Right atrium auricular region (tissue), 2 donors: Measurements from ENCODE around the gene NLK. TPM values are rescaled to one million over a fixed set of nuclear protein-coding genes. Genes with fewer than 3 reads are reported as not detected.

Source experiments
- DNase-seq: peaks from one replicate; pipeline ENCODE4 v3.0.0-alpha.2; 2019; ENCODE audit warnings: low spot score
- H3K27ac ChIP-seq, 2 donors: fragments of 200-600 bp; sonication (generic); 1 replicate in 1 of 2; 2 replicates in 1 of 2; pipeline ENCODE4 v1.5.1; 2016 to 2019
- H3K27me3 ChIP-seq, 2 donors: fragments of 200-600 bp; sonication (generic); one replicate each; pipeline versions ENCODE4 v1.5.1 to v1.6.0; 2017 to 2019
- H3K36me3 ChIP-seq: fragments of 200-600 bp; sonication (generic); one replicate; pipeline ENCODE4 v1.5.1; 2016
- H3K4me1 ChIP-seq, 2 donors: fragments of 200-600 bp; sonication (generic); one replicate each; pipeline versions ENCODE4 v1.5.1 to v1.6.0; 2017 to 2019
- H3K4me3 ChIP-seq, 2 donors: fragments of 200-600 bp; sonication (generic); 1 replicate in 1 of 2; 2 replicates in 1 of 2; pipeline ENCODE4 v1.5.1; 2017 to 2019; ENCODE audit warnings: mild to moderate bottlenecking in 1 of 2, moderate library complexity in 1 of 2
- H3K9me3 ChIP-seq, 2 donors: fragments of 200-600 bp; sonication (generic); one replicate each; pipeline ENCODE4 v1.5.1; 2019
- total RNA-seq, 2 donors: library from RNA; depleted of rRNA; stranded (reverse); fragments of >200 nt; gene quantifications; one replicate each; pipeline ENCODE4 v1.1.0, GENCODE V29; 2016
- TF ChIP-seq, protein P1 (sequence below), 2 donors: fragments of 200-600 bp; sonication (generic); IDR thresholded peaks; one replicate each; pipeline ENCODE4 v1.5.1; 2019; ENCODE audit warnings: antibody characterized with exemption in 2 of 2

Gene NLK
- total RNA-seq, 2 donors from 2014 or later = 17.9 to 19.4 TPM

DNA sequence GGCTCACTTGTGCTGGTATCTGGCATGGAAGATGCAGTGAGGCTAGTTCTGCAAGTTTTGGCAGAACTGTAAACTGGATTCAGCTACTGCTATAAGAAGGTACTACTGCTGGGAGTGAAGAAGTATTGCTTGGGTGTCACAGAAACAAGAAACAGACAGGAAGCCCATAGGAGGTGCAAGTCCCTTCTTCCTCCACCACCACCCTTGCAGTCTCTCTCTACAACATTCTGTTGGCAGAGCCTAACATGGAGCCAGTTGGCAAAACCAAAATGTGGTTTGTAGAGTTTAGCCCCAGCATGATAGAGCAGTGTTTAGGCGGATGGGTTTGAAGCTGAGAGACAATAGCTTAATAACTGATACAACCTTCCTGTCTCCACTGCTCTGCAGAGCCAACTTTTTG lies 72.6 kb downstream of the NLK start:
- H3K27me3 ChIP-seq = no peaks in the 10 kb centered on the region
- no peak overlapping the region for H3K27ac ChIP-seq
- DNase-seq = no peak
- peaks cover 0 to 35% of the 10 kb centered on the region in 2 donors for H3K4me1 ChIP-seq
- H3K36me3 ChIP-seq = no peaks in the 10 kb centered on the region
- H3K4me3 ChIP-seq = no peak overlapping the region
- TF ChIP-seq, protein P1, sequence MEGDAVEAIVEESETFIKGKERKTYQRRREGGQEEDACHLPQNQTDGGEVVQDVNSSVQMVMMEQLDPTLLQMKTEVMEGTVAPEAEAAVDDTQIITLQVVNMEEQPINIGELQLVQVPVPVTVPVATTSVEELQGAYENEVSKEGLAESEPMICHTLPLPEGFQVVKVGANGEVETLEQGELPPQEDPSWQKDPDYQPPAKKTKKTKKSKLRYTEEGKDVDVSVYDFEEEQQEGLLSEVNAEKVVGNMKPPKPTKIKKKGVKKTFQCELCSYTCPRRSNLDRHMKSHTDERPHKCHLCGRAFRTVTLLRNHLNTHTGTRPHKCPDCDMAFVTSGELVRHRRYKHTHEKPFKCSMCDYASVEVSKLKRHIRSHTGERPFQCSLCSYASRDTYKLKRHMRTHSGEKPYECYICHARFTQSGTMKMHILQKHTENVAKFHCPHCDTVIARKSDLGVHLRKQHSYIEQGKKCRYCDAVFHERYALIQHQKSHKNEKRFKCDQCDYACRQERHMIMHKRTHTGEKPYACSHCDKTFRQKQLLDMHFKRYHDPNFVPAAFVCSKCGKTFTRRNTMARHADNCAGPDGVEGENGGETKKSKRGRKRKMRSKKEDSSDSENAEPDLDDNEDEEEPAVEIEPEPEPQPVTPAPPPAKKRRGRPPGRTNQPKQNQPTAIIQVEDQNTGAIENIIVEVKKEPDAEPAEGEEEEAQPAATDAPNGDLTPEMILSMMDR (IDR thresholded peaks at IDR 0.05) = no peak
- H3K9me3 ChIP-seq = no peaks in the 10 kb centered on the region

- TF ChIP-seq, protein P1 (IDR thresholded peaks at IDR 0.05) = no peak
- Histone ChIP-seq H3K27me3 (no peaks in the 10 kb centered on the region), H3K4me3 (no peak overlapping the region), H3K9me3 (no peaks in the 10 kb centered on the region), H3K27ac (no peak overlapping the region), H3K4me1 (peaks cover 0 to 33% of the 10 kb centered on the region in 2 donors), H3K36me3 (no peaks in the 10 kb centered on the region)
- DNase-seq = no peak
Observed at GRCh38 chr17:28117304-28117703, 74.8 kb downstream of the NLK start.

DNA sequence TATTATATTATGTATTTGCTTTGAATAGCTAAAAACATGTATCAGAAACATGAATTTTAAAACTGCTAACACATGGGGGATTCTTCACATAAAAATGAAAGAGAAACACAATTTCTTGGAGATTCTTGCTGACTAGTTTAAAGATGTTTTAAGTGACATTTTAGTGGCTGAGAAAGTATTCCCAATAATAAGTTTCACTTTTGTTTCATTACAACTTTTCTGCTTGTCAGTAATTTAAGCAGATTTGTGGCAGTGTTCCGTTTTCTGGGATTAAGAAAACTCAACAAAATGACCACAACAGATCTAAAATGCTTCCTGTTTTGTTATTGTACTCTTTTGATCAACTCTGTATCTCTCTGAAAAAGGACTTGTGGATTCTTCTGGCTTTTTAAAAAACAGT lies 75.9 kb downstream of the NLK start:
- Histone ChIP-seq H3K27me3 (no peaks in the 10 kb centered on the region), H3K9me3 (no peaks in the 10 kb centered on the region), H3K27ac (peak overlapping the region in 1 of 2 donors; percentile 12), H3K4me3 (no peak overlapping the region), H3K4me1 (peaks cover 0 to 24% of the 10 kb centered on the region in 2 donors), H3K36me3 (peaks cover 8% of the 10 kb centered on the region)
- TF ChIP-seq, protein P1 (IDR thresholded peaks at IDR 0.05) = no peak
- no peak for DNase-seq

- Histone ChIP-seq H3K4me3 (no peak overlapping the region), H3K36me3 (peaks cover 15% of the 10 kb centered on the region), H3K27me3 (no peaks in the 10 kb centered on the region), H3K4me1 (peaks cover 0 to 20% of the 10 kb centered on the region in 2 donors), H3K27ac (no peak overlapping the region), H3K9me3 (no peaks in the 10 kb centered on the region)
- no peak for DNase-seq
- TF ChIP-seq, protein P1 (IDR thresholded peaks at IDR 0.05) = no peak
Observed at GRCh38 chr17:28119046-28119445, 76.6 kb downstream of the NLK start.

- no peak for DNase-seq
- TF ChIP-seq, protein P1 (IDR thresholded peaks at IDR 0.05) = no peak
- no peak overlapping the region for H3K27ac ChIP-seq
- no peaks in the 10 kb centered on the region for H3K27me3 ChIP-seq
- H3K4me1 ChIP-seq = peaks cover 0 to 20% of the 10 kb centered on the region in 2 donors
- H3K9me3 ChIP-seq = no peaks in the 10 kb centered on the region
- H3K36me3 ChIP-seq = peaks cover 20% of the 10 kb centered on the region
- H3K4me3 ChIP-seq = no peak overlapping the region
Observed at GRCh38 chr17:28119560-28119959, 77.1 kb downstream of the NLK start.

- no peaks in the 10 kb centered on the region for H3K27me3 ChIP-seq
- H3K9me3 ChIP-seq = no peaks in the 10 kb centered on the region
- no peak for DNase-seq
- no peak overlapping the region for H3K4me3 ChIP-seq
- H3K27ac ChIP-seq = no peak overlapping the region
- H3K36me3 ChIP-seq = peaks cover 23% of the 10 kb centered on the region
- H3K4me1 ChIP-seq = peaks cover 0 to 20% of the 10 kb centered on the region in 2 donors
- TF ChIP-seq, protein P1 (IDR thresholded peaks at IDR 0.05) = no peak
Observed at GRCh38 chr17:28120766-28121165, 78.3 kb downstream of the NLK start.
